A549 (cell line): ENCODE data around the gene ZNF22. TPM values are rescaled to one million over a fixed set of nuclear protein-coding genes. Genes with fewer than 3 reads are reported as not detected.

Experiments used
- ATAC-seq, 2 experiments: fragments of 200-7000 bp in 1 of 2; fragments of >200 bp in 1 of 2; cut with Nextera tagmentation in 1 of 2; cut with Tn5 transposase in 1 of 2; 3 replicates each; pipeline versions ENCODE4 v1.8.0 to v1.9.1; 2018 to 2020; ENCODE audit warnings: mild to moderate bottlenecking in 1 of 2, moderate library complexity in 1 of 2
- CTCF ChIA-PET: fragments of 300-600 bp; sonication (Branson Sonifier 250); formaldehyde crosslinking; extraction: SDS; loops from one replicate; lab custom pipeline; 2021; ENCODE audit warnings: antibody characterized with exemption, inconsistent platforms; lab: Yijun Ruan, JAX
- POLR2A ChIA-PET: fragments of 350-600 bp; formaldehyde crosslinking; extraction: SDS; loops from one replicate; lab custom pipeline; 2021; ENCODE audit warnings: antibody characterized with exemption, inconsistent platforms; lab: Yijun Ruan, JAX
- DNase-seq, 2 experiments: peaks; one replicate each; pipeline versions ENCODE4 v3.0.0 to v3.0.0-alpha.2; 2011 to 2016; ENCODE audit warnings: low read depth in 1 of 2, low spot score in 1 of 2
- FAIRE-seq: peaks from 2 replicates; lab custom pipeline; 2011; peaks lifted over from hg19 to GRCh38; lab: Jason Lieb, UNC
- H3K27ac ChIP-seq, 2 experiments: fragments of >200 bp; sonication (Bioruptor Twin); formaldehyde crosslinking; 3 replicates each; pipeline ENCODE4 v1.5.1; 2016 to 2017
- H3K4me1 ChIP-seq: fragments of >200 bp; sonication (Bioruptor Twin); formaldehyde crosslinking; 3 replicates; pipeline ENCODE4 v1.6.1; 2016
- H3K4me2 ChIP-seq: fragments of >200 bp; sonication (Bioruptor Twin); formaldehyde crosslinking; 3 replicates; pipeline ENCODE4 v1.6.1; 2016
- H3K4me3 ChIP-seq: fragments of >200 bp; sonication (Bioruptor Twin); formaldehyde crosslinking; 3 replicates; pipeline ENCODE4 v1.5.1; 2016
- H3K9me3 ChIP-seq: fragments of >200 bp; sonication (Bioruptor Twin); formaldehyde crosslinking; 3 replicates; pipeline ENCODE4 v1.6.1; 2016
- BHLHE40 ChIP-seq: IDR thresholded peaks from 2 replicates; pipeline ENCODE4 v1.6.1; 2012; ENCODE audit warnings: low read depth, low read length, inconsistent platforms
- CTCF ChIP-seq: fragments of >200 bp; sonication (Bioruptor Twin); formaldehyde crosslinking; IDR thresholded peaks from 3 replicates; pipeline ENCODE4 v1.5.1; 2016
- E2F6 ChIP-seq: IDR thresholded peaks from 2 replicates; pipeline ENCODE4 v1.6.1; 2012; ENCODE audit warnings: low read depth, borderline replicate concordance
- EHMT2 ChIP-seq: fragments of 200-600 bp; sonication (generic); IDR thresholded peaks from 2 replicates; pipeline ENCODE4 v1.6.1; 2016; ENCODE audit warnings: antibody characterized with exemption, low read depth, mild to moderate bottlenecking, moderate library complexity
- ELK1 ChIP-seq: fragments of 150-350 bp; IDR thresholded peaks from 2 replicates; pipeline ENCODE4 v1.6.1; 2014; ENCODE audit warnings: low read depth, mild to moderate bottlenecking, low read length
- EP300 ChIP-seq, 2 experiments: fragments of >200 bp; sonication (Bioruptor Twin); formaldehyde crosslinking; IDR thresholded peaks; 2 replicates in 1 of 2; 3 replicates in 1 of 2; pipeline ENCODE4 v1.6.1; 2016 to 2017
- ESRRA ChIP-seq: fragments of 150-350 bp; IDR thresholded peaks from 2 replicates; pipeline ENCODE4 v1.6.1; 2014; ENCODE audit warnings: mild to moderate bottlenecking, low read length, borderline replicate concordance
- FOSL2 ChIP-seq, 2 experiments: fragments of 450-650 bp in 1 of 2; fragments of >200 bp in 1 of 2; sonication (Bioruptor Twin) in 1 of 2; formaldehyde crosslinking; IDR thresholded peaks; 2 replicates each; pipeline versions ENCODE4 v1.5.0 to v1.6.1; 2016 to 2020; ENCODE audit warnings: mild to moderate bottlenecking in 1 of 2, moderate library complexity in 1 of 2
- HEYL ChIP-seq: fragments of 250-450 bp; sonication (Bioruptor Pico); IDR thresholded peaks from 2 replicates; pipeline ENCODE4 v1.8.0; 2021; ENCODE audit warnings: mild to moderate bottlenecking, moderate library complexity
- HMGXB4 ChIP-seq: fragments of 250-450 bp; sonication (Bioruptor Pico); IDR thresholded peaks from 2 replicates; pipeline ENCODE4 v1.5.0; 2021; ENCODE audit warnings: mild to moderate bottlenecking, moderate library complexity, borderline replicate concordance
- HOXB5 ChIP-seq: fragments of 250-450 bp; sonication (Bioruptor Pico); IDR thresholded peaks from 2 replicates; pipeline ENCODE4 v1.5.0; 2020; ENCODE audit warnings: mild to moderate bottlenecking, moderate library complexity
- JUNB ChIP-seq: fragments of >200 bp; sonication (Bioruptor Twin); formaldehyde crosslinking; IDR thresholded peaks from 2 replicates; pipeline ENCODE4 v1.6.1; 2016
- KDM1A ChIP-seq: fragments of 200-600 bp; sonication (generic); IDR thresholded peaks from 2 replicates; pipeline ENCODE4 v1.6.1; 2016; ENCODE audit warnings: low read depth, mild to moderate bottlenecking
- NFE2L2 ChIP-seq: fragments of 150-350 bp; conservative IDR thresholded peaks from 2 replicates; pipeline ENCODE4 v1.6.1; 2014; ENCODE audit warnings: low read length
- RARB ChIP-seq: fragments of 250-450 bp; sonication (Bioruptor Pico); IDR thresholded peaks from 2 replicates; pipeline ENCODE4 v1.8.0; 2021; ENCODE audit warnings: mild to moderate bottlenecking, moderate library complexity
- REST ChIP-seq: fragments of 200-600 bp; sonication (generic); IDR thresholded peaks from 2 replicates; pipeline ENCODE4 v1.6.1; 2016; ENCODE audit warnings: antibody characterized with exemption, mild to moderate bottlenecking, moderate library complexity
- RFX5 ChIP-seq: fragments of 450-650 bp; IDR thresholded peaks from 2 replicates; pipeline ENCODE4 v1.7.1; 2014; ENCODE audit warnings: antibody characterized with exemption, mild to moderate bottlenecking, moderate library complexity
- TP53 ChIP-seq: fragments of 250-450 bp; sonication (Bioruptor Pico); IDR thresholded peaks from 2 replicates; pipeline ENCODE4 v1.5.0; 2021; ENCODE audit warnings: mild to moderate bottlenecking, moderate library complexity
- ZNF302 ChIP-seq: fragments of 250-450 bp; sonication (Bioruptor Pico); IDR thresholded peaks from 2 replicates; pipeline ENCODE4 v1.9.0; 2021; ENCODE audit warnings: inconsistent platforms, mild to moderate bottlenecking, moderate library complexity
- WGBS: methylation state at CpG from one replicate; pipeline ENCODE4 v1.1.6; 2017; ENCODE audit errors: missing lambda C conversion rate; 5-methylcytosine and 5-hydroxymethylcytosine counted together
- polyA plus RNA-seq, 4 experiments: library from polyadenylated mRNA; depleted of rRNA in 3 of 4; stranded (reverse); fragments of >200 nt; fragmentation: RNase III in 1 of 4; extraction: RNeasy Plus Mini Kit Qiagen cat#74134 plus additional on column Dnase treatment in 1 of 4; gene quantifications; 2 replicates in 3 of 4; 3 replicates in 1 of 4; pipeline ENCODE4 v1.2.3, GENCODE V29; 2011 to 2017

ZNF22 gene
- polyA plus RNA-seq, 2 of the 4 experiments (the other 2 are of a cell fraction), result 8.5 to 13.0 TPM

- CTCF ChIA-PET, result interaction anchor here (0.6 to 2.6 kb wide), 11 partner anchors 9 to 240 kb away, joined by 3 to 13 read pairs (median 3); partner anchors contain the start of gene DEPP1
- POLR2A ChIA-PET, result no interaction called here
- no peak overlapping the region for H3K4me2 ChIP-seq
- TF ChIP-seq EP300 (IDR thresholded peaks at IDR 0.05) (no peak), REST (no peak), JUNB (no peak), ESRRA (no peak), BHLHE40 (no peak)
- H3K4me1 ChIP-seq, result no peaks in the 10 kb centered on the region
- WGBS, result 71% methylated on average over 9 of the region's 9 CpGs
- ATAC-seq (no peak), FAIRE-seq (no peak), DNase-seq (no peak)
- no peak overlapping the region for H3K4me3 ChIP-seq
- peaks cover 1% of the 10 kb centered on the region for H3K9me3 ChIP-seq
- H3K27ac ChIP-seq, result no peak overlapping the region
Observed at GRCh38 chr10:44994752-44995530, 5.8 kb upstream of the ZNF22 start.

- WGBS, result 71% methylated on average over 4 of the region's 4 CpGs
- no peak overlapping the region for H3K27ac ChIP-seq
- POLR2A ChIA-PET, result no interaction called here
Observed at GRCh38 chr10:44995581-44995913, 5.2 kb upstream of the ZNF22 start.

More at GRCh38 chr10:44995581-44995913, 5.2 kb upstream of the ZNF22 start:
- no peak for FAIRE-seq
- ATAC-seq, result no peak
- CTCF ChIA-PET, result interaction anchor here (1.1 to 2.6 kb wide), 6 partner anchors 9 to 239 kb away, joined by 3 to 13 read pairs (median 4); partner anchors contain the start of gene DEPP1
- Histone ChIP-seq H3K9me3 (peaks cover 8% of the 10 kb centered on the region), H3K4me1 (no peaks in the 10 kb centered on the region), H3K4me3 (no peak overlapping the region), H3K4me2 (no peak overlapping the region)
- DNase-seq, result no peak
- no peak for TF ChIP-seq JUNB
- TF ChIP-seq NFE2L2, result no peak
- no peak for TF ChIP-seq RFX5
- no peak for TF ChIP-seq HOXB5 (CRISPR knock-in tag)
- no peak for TF ChIP-seq EHMT2
- TF ChIP-seq HEYL, result no peak
- TF ChIP-seq KDM1A, result no peak
- TF ChIP-seq FOSL2 (IDR thresholded peaks at IDR 0.05), result no peak
- TF ChIP-seq FOSL2 (CRISPR knock-in tag; IDR thresholded peaks at IDR 0.05), result no peak
- no peak for TF ChIP-seq ELK1
- TF ChIP-seq RARB (CRISPR knock-in tag), result no peak
- no peak for TF ChIP-seq HMGXB4 (CRISPR knock-in tag)
- no peak for TF ChIP-seq CTCF
- TF ChIP-seq TP53 (CRISPR knock-in tag), result no peak
- TF ChIP-seq EP300 (IDR thresholded peaks at IDR 0.05), result no peak
- no peak for TF ChIP-seq E2F6
- TF ChIP-seq ZNF302 (CRISPR knock-in tag), result no peak
